GM12878 (cell line): ENCODE results near the gene FUS. TPM values are rescaled to one million over a fixed set of nuclear protein-coding genes. Genes with fewer than 3 reads are reported as not detected.
A peak's percentile ranks its signal among the peaks of the same experiment; 100 is the strongest.

ENCODE experiments used
- CBX5 ChIP-seq: sonication (generic); IDR thresholded peaks from 2 replicates; pipeline ENCODE4 v1.6.1; 2016; ENCODE audit warnings: low read depth, moderate library complexity, mild to moderate bottlenecking, inconsistent platforms
- CHD1 ChIP-seq: IDR thresholded peaks from 2 replicates; pipeline ENCODE4 v1.6.1; 2012; ENCODE audit warnings: low read depth, low read length, improper control_type of control experiment
- DPF2 ChIP-seq: fragments of 450-650 bp; IDR thresholded peaks from 2 replicates; pipeline ENCODE4 v1.6.1; 2017; ENCODE audit warnings: mild to moderate bottlenecking
- E2F4 ChIP-seq: IDR thresholded peaks from 2 replicates; pipeline ENCODE4 v1.6.1; 2012; ENCODE audit warnings: low read depth, low read length, improper control_type of control experiment
- LARP7 ChIP-seq: fragments of 450-650 bp; IDR thresholded peaks from 2 replicates; pipeline ENCODE4 v1.6.1; 2017; ENCODE audit warnings: mild to moderate bottlenecking
- MTA2 ChIP-seq: fragments of 450-650 bp; IDR thresholded peaks from 2 replicates; pipeline ENCODE4 v1.6.1; 2016; ENCODE audit warnings: low read depth, mild to moderate bottlenecking, moderate library complexity
- SMARCA5 ChIP-seq: fragments of 450-650 bp; IDR thresholded peaks from 2 replicates; pipeline ENCODE4 v1.6.1; 2017; ENCODE audit warnings: mild to moderate bottlenecking
- SUZ12 ChIP-seq: fragments of 200-600 bp; sonication (generic); IDR thresholded peaks from one replicate; pipeline ENCODE4 v1.6.1; 2018; ENCODE audit warnings: antibody characterized with exemption, mild to moderate bottlenecking; ENCODE audit not compliant: unreplicated experiment
- ZNF217 ChIP-seq: fragments of 450-650 bp; IDR thresholded peaks from 2 replicates; pipeline ENCODE4 v1.6.1; 2017; ENCODE audit warnings: antibody characterized with exemption, mild to moderate bottlenecking
- ZNF274 ChIP-seq: IDR thresholded peaks from one replicate; pipeline ENCODE4 v1.8.0; 2011; ENCODE audit not compliant: insufficient read length, insufficient read depth
- ZNF384 ChIP-seq: IDR thresholded peaks from 2 replicates; pipeline ENCODE4 v1.6.1; 2012; ENCODE audit warnings: low read depth, mild to moderate bottlenecking, low read length, improper control_type of control experiment, borderline replicate concordance
- polyA plus RNA-seq, 11 experiments: library from polyadenylated mRNA; depleted of rRNA in 4 of 11; unstranded in 6 of 11; stranded (reverse) in 5 of 11; fragments of >200 nt; fragmentation: Nextera tagmentation in 4 of 11; fragmentation: Illumina TruSeq in 1 of 11; extraction: Ambion mirVana in 4 of 11; extraction: Trizol in 1 of 11; gene quantifications; 1 replicate in 1 of 11; 2 replicates in 10 of 11; pipeline versions ENCODE4 v1.2.1 to v1.2.3, GENCODE V29; 2011 to 2016; ENCODE audit warnings: inconsistent platforms in 2 of 11, missing spikeins in 2 of 11, low read depth in 1 of 11
- total RNA-seq, 4 experiments: library from RNA; depleted of rRNA in 3 of 4; stranded (reverse); fragments of >200 nt in 3 of 4; fragmentation: Illumina TruSeq in 1 of 4; extraction: Trizol in 1 of 4; gene quantifications; 2 replicates each; pipeline versions ENCODE4 v1.2.1 to v1.2.3, GENCODE V29; 2013 to 2021
- TF ChIP-seq, protein P1 (sequence below), 3 experiments: IDR thresholded peaks in 2 of 3; conservative IDR thresholded peaks in 1 of 3; 2 replicates each; pipeline ENCODE4 v1.5.1; 2011; ENCODE audit warnings: low read depth in 3 of 3, low read length in 3 of 3, mild to moderate bottlenecking in 3 of 3, control low read depth in 2 of 3, moderate library complexity in 2 of 3, inconsistent platforms in 1 of 3, mixed read lengths in 1 of 3; ENCODE audit not compliant: control insufficient read depth in 2 of 3, insufficient read depth in 1 of 3; ENCODE audit errors: extremely low read depth in 1 of 3

The FUS gene
- total and polyA plus RNA-seq, 10 of the 15 experiments (the other 5 are each of a cell fraction or from before 2014, with no cell fraction given) = 46.8 to 521 (median 347) TPM

- TF ChIP-seq CBX5 (no peak), DPF2 (peak; percentile 88), MTA2 (no peak), ZNF384 (no peak), E2F4 (0 out of 2 replicates have a peak, but pooled peaks have one; percentile 45), SMARCA5 (peak; percentile 77; the same call in 1 of the 2 replicates), CHD1 (no peak), SUZ12 (no peak), LARP7 (peak; percentile 99), ZNF274 (no peak), ZNF217 (peak; percentile 84)
- TF ChIP-seq, protein P1, sequence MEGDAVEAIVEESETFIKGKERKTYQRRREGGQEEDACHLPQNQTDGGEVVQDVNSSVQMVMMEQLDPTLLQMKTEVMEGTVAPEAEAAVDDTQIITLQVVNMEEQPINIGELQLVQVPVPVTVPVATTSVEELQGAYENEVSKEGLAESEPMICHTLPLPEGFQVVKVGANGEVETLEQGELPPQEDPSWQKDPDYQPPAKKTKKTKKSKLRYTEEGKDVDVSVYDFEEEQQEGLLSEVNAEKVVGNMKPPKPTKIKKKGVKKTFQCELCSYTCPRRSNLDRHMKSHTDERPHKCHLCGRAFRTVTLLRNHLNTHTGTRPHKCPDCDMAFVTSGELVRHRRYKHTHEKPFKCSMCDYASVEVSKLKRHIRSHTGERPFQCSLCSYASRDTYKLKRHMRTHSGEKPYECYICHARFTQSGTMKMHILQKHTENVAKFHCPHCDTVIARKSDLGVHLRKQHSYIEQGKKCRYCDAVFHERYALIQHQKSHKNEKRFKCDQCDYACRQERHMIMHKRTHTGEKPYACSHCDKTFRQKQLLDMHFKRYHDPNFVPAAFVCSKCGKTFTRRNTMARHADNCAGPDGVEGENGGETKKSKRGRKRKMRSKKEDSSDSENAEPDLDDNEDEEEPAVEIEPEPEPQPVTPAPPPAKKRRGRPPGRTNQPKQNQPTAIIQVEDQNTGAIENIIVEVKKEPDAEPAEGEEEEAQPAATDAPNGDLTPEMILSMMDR (IDR thresholded peaks at IDR 0.05 in 2 of 3, conservative IDR thresholded peaks at IDR 0.05 in 1 of 3; ENCODE audit: control insufficient read depth in 2 of 3, extremely low read depth in 1 of 3, insufficient read depth in 1 of 3, low read depth in 3 of 3, low read length in 3 of 3) = peak; percentile 87 to 97 (median 95)
Observed at GRCh38 chr16:31142109-31143010, 37.6 kb upstream of the FUS start (continued).
